NCI-H1417 (cell line): Measurements from ENCODE around the gene SERTAD4.

Source experiments
- DNase-seq, 3 experiments: peaks; one replicate each; lab custom pipeline; 2025; lab: John Stamatoyannopoulos, UW

Gene SERTAD4

DNA sequence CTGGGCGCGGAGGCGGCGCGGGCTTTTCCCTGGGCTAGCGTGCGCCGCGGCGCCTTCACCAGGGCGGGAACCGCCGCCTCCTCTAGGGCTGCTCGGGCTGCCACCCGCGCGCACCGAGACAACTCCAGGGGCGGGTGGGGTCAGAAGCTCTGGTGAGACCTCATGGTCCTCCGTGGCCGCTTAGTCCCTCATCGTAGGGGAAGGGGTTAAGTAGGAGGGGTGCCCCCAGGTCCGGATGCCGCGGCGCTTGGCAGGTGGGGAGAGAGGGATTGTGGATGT, 559 bp downstream of the SERTAD4 start:
- DNase-seq = peak in 1 of 3 experiments; percentile 90

DNA sequence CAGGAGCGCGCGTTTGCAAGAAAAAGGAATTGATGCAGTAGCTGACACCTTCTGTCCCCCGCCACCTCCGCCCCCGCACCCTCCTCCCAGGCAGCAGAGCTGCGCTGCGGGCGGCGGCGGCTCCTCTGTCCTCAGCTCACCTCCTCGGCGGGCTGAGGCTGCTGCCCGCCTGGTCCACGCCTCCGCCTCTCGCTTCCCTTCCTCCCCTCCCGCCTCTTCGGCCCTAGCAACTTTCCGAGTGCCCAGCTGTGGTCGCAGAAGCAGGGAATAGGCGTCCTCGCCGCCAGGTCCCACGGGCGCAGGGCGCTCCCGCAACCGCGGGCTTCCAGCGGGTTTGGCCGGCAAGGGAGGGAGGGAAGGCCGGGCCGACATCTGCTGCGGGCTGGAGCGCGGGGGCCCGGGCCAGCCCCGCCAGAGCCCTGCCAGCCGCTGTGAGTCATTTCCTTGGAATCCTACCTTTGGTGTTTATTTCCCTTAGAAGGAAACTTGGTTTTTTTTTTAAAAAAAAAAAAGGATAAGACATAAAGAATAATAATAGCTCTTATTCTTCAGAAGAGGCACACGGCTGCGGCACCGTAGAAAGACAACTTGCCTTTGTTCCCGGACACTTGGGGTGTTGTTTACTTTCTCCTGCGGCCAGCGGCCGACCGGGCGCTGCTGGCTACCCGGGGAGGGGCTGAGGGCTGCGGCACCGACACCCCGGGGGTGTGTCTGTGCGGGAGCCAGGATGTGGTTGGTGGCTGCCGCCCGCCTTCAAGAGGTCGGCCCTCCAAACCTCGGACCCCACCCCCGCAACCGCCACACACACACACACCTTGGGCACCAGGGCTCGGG, 1.1 kb downstream of the SERTAD4 start:
- DNase-seq = peak; percentile 12 to 89 (median 87)

DNA sequence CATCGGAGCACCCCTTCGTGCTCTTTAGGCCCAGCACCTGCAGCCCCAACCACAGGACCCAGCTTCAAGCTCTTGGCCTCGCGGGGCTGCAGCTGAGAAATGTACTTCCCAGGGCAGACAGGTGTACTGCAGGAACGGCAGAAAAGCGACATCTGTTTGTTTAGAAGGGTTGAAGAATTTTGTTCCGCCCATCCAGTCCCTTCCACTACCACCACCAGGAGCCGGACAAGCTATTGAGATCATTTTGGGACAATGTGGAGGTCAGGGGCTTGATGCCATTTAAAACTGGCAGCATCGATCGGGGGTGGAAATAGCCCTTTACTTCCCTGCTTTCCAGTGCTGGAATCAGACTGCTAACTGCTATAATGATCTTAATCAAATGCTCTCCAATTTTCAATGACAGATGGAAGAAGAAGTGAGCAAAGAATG, 1.7 kb downstream of the SERTAD4 start:
- DNase-seq = no peak

DNA sequence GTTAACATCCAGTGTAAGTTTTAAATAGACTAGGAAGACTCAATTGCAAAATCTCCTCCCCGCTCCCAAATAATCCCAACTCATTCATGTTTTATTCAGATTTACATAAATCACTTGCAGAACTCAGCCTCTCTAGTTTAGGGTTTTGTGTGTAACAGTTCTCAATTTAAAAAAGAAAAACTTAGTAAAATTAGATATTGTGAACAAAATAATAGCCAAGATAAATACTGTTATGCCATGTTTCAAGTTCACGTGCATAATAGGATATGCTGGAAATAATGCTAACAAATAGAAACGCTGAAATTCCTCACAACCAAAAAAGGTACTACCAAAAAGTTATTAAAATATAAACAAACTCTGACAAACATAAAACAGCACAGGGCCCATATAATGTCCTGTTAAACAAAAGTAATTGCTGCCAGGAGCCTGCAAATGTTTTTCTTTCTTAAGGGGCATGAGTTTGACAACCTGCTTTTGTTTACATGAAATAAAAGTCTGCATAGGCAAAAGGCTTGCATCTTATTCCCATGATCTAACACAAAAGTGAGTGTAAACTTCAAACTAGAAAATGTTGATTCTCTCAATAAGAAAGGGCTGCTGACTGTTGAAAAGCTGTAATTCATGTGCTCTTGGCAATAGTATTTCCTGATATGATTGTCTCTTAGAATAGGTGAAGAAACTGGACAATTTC, 2.9 kb downstream of the SERTAD4 start:
- no peak for DNase-seq

DNA sequence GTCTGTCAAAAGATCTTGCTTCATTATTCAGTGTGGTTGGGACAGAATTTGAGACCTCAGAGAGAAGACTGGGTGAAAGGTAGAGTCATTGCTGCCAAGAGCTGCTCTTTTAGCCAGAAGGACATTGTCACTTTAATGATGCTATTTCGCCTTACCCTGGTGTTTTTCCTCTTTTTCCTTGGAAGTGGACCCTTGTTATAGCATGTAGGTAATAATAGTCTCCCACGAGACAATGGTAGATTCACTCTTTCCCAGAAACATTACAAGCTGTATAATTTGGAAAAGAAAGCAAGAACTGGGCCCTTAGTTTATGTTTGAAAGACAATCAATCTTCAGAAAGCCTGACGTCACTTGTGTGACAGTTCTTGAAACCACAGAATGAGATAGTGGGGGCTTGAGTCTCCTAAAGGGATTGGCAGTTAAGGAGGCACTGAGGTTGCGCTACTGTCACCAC, 3.8 kb downstream of the SERTAD4 start:
- DNase-seq = no peak

DNA sequence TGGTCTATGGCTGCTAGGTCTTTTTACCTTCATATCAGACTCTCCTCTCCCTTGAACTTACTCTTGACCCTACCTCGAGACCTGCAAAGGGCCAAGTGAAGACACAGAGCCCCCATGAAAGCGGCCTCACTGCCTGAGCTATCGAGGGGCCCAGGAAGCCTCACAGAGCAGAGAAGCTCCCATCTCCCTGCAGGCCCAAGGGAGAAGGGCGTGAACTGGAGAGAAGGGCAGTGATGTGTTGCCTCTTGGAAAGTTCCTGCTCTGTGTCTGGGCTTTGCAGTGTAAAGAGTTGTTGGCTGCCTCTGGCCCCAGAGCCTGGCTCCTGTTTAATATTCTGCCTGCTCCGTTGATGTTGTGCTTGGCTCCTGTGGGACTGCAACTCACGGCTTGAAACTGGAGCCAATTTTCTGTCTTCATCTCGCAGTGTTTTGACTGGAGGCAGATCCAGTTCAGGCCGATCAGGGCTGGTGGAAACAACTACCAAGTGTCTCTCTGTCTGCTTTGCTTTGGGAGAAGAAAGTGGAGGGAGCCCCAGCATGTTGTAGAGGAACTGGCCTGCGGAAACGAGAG, 4.3 kb downstream of the SERTAD4 start:
- DNase-seq = no peak

DNA sequence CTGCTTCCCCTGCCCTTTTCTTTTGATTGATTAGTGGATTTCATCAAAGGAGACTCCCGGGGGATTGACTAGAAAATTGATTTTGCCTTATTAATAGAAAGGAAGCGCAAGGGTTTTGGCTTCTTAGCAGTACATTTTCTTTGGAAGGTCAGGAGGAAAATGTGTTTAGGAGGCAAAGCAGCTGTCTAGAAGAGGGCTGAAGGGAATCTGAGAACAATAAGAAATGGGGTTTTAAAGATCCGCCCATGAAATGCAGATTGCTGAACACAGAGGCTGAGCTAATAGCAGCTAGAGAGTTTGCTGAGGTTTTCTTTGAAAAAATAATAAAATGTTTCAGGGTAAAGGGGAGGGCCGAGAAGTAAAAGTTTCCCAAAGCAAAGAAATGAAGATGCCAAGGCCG, 4.9 kb downstream of the SERTAD4 start:
- no peak for DNase-seq

DNA sequence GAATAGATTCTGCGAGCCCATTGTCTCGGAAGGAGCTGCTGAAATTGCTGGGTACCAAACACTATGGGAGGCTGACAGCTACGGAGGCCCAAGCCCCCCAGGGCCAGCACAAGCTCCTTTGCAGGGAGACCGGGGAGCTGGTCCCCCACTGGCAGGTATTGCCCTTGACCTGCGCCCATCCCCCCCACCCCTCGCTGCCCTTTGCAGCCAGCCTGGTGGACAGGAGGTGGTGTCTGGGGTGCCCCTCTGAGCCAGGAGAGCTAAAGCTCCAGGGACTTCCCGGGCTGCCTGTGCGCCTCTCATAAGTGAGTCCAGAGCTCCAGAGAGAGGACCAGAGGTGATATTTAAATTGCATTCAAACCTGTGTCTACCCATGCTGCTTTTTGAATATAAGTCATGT, 5.4 kb downstream of the SERTAD4 start:
- no peak for DNase-seq

DNA sequence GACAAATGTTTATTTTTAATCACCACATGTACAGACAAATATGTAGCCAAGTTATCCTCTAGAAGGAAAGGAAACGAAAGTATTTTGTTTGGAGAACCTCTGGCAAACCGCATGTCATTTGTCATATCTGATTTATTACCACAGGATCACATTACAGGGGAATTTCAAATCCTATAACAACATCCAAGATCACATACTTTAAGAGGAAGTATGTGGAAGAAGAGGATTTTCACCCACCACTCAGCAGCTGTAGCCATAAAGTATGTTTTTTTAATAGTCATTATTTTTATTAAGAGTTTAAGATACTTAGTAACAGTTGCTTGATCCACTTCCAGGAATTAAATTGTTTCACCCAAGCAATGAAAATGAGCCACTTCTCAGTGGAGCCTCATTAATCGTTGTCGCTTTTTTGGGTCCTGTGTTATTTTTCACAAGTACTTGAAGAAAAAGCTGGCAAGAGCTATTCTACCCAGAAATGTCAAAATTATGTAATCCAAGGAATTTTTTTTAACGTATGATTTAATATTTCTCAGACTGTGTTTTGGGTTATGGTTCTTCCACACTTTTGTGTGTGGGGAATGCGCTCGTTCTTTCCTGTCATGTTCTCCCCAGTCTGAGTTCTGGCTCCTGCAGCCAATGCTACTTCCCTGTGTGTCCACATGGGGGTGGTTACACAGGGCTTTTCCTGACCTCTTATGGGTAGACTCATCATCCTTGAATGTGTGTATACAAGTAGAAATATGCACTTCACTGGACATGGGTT, 6.9 kb downstream of the SERTAD4 start:
- peak in 2 of 3 experiments; percentile 20 to 43 for DNase-seq

DNA sequence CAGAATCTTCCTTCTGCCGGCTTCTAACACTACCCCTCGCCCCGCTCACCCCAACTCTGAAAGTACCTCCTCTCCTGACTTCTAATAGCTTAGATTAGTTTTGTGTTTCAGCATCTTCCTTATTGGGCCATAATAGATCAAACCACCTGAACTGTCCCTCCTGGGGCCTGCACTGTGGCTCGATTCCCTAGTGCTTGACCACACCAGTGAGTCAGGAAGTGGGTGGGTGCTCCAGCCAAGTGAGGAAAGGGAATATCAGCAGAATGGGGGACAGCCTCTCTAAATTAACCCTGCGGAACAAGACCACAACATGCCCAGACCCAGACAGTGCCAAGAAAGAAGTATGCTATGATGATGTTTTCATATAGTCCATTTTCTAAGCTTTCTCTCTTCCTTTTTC, 8.5 kb downstream of the SERTAD4 start:
- no peak for DNase-seq

DNA sequence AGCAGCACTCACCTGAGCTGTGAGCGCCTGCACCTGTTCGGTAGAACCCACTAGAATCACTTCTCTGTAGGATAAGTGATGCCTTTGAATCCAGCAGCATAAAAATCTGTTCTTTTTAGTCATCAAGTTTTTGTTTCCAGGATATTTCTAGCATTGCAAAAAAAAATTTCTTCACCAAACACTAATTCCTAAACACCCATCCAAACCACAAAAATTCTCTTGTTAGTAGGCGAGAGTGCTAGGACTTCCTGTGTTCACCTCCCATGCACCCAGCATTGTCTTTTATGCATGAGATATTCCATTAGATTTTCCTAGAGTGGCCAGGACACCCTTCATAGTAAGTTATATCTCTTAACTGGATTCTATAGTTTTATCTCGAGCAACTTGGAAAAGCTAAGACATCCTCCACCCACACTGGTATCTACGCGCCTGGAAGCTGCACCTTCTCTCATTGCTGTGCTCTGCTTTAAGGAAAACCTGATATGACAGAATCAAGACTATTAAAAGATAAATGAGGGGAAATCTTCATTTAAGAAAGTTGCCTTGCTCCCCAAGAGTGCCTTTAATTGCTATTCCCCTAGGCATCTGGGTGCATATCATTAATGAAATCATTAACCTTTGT, 12.3 kb downstream of the SERTAD4 start:
- no peak for DNase-seq

DNA sequence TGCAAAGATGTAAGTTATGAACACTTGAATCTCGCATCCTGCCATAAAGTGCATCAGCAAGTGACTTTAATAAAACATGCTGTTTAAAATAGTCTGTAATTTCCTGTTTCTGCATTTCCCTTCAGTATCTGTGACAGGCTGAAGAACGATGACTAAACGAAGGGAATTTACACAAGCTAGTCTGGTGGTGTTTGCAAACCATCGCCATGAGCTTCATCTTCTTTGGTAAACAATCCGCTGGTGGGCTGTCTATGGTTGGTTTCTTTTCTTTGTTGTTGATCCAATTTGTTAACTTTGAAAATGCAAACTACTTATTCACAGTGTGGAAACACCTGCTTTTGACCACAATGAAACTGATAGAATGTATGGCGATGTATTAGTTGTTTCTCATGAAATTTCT, 13.9 kb downstream of the SERTAD4 start:
- DNase-seq = peak in 1 of 3 experiments; percentile 8

DNA sequence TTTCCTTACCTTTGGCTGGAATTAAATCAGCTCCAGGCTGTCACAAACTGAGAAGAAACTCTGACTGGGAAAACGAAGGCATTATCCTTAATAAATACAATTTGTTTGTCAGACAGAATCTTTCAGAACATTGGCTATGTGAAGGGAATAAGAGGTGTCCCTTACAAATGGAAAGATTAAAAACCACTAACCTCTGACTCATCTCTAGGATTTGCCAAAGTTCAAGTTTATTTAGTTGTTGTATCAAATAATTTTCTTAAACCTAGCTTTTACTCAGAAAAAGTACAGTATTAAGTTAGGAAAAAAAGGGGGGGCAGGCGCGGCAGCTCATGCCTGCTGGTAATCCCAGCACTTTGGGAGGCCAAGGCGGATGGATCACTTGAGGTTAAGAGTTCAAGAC, 15.7 kb downstream of the SERTAD4 start:
- no peak for DNase-seq

DNA sequence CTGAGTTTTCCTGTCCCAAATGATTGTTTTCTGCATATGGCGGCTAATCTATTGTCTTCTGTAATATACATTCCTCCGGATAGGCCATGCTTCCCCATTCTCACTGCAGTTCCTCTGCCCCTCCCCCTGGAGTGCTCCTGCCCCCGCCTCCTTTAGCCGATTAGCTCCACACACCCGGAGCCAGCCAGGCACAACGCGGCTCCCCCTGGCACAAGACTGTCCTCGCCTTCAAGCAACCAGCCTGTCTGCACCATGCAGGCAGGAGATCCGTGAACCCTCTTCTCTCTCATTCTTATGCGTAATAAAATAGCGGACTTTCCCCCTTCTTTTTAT, 18.0 kb downstream of the SERTAD4 start:
- peak; percentile 20 to 87 (median 77) for DNase-seq

DNA sequence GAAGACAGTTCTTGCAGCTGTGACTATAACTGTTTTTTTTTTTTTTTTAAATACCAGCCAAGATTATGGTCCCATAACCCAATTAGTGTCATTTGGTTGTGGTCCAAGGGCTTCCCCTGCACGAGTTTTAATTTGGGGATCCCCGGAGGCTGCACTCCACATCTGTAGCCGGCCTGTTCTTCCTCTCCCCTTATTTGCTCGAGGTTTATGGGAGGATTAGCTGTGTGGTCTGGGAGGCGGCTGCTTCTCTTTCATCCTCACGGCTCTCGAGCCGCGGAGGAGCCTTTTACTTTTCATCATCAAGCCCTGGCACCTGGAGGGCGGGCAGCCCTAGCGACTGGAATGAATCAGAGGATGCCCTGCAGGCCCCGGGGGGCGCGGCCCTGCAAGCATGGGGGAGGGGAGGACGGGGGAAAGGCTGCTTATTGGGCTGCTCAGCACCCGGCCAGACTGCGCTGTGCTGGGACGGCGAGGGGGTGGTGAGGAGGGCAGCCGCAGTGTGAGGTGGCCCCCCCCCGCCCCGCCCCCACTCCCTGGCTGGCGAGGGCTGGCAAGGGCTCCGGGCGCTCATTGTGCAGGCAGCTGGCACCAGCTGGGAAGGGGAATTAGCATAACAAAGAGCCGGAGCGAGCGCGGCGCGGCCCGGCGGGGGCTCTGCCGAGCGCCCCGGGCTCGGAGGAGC, 18.5 kb downstream of the SERTAD4 start:
- peak; percentile 82 to 98 (median 95) for DNase-seq

DNA sequence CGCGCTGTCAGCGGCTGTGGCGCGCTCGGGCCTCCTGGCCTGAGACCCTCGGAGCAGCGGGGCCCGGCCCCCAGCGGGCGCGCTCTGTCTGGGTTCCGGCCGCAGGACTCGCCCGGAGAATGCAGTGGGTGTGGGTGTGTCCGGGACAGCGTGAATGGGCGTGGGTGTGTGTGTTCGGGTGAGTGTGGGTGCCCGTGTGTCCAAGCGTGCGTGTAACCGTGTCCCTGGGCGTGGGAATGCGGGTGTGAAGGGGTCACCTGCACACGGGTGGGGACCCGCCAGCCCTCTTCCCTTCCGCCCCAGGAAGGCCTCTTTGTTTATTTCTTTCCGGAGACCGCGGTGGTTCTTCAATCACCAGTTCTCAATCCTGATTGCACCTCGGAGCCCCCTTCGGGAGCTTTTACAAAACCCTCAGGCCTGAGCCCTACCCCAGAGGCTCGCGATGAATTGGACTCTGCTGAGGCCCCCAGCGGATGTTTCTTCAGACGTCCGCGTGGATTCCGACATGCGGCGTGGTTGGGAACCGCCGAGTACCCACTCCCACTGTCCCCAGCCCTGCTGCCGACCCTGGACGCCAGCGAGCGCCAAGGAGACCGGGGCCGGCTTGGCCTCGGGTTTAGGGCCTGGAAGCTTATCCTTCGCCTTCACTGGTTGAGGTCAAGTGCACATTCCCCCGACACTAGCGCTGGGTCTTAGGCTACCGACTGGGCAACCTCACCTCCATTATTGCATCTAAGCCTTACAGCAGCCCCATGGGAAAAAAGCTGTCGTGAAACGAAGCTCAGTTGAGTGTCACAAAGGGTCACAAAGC, 19.3 kb downstream of the SERTAD4 start:
- DNase-seq = peak in 2 of 3 experiments; percentile 59 to 68

DNA sequence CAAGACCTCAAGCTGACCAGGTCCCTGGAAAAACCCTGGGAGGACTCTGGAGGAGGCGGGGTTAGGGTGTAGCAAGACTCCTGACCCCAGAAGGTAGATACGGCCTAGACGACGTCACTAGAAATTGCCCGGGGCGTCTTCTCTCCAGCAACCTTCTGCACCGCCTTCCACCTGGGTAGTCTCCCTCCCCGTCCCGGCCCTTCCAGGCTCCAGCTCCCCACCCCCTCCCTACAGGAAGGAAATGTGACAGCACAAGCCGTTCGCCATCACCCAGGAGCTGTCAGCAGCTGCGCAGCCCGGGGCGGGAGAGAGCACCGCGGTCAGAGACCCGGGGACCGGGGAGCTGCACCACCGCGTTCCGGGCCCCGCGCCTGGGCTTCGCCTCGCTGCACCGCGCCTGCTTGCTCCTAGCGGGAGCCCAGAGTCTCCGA, 20.0 kb downstream of the SERTAD4 start:
- peak in 2 of 3 experiments; percentile 57 to 68 for DNase-seq

DNA sequence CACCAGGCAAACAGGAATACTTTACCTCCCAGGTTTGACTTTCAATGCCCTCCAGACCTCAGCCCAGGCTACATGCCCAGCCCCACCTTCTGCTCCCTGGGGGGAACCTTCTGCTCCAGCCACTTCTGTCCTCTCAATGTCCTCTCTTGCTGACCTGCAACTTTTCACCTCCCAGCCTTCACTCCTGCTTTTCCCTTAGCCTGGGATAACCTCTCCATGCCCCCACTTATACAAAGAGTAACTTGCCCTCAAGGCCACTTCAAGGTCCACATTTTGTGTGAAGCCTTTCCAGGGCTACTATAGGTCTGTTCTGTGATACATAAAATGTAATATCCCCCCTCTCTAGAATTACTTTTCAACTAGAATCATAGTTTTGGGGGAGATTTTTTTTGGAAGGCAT, 21.7 kb downstream of the SERTAD4 start:
- DNase-seq = no peak

DNA sequence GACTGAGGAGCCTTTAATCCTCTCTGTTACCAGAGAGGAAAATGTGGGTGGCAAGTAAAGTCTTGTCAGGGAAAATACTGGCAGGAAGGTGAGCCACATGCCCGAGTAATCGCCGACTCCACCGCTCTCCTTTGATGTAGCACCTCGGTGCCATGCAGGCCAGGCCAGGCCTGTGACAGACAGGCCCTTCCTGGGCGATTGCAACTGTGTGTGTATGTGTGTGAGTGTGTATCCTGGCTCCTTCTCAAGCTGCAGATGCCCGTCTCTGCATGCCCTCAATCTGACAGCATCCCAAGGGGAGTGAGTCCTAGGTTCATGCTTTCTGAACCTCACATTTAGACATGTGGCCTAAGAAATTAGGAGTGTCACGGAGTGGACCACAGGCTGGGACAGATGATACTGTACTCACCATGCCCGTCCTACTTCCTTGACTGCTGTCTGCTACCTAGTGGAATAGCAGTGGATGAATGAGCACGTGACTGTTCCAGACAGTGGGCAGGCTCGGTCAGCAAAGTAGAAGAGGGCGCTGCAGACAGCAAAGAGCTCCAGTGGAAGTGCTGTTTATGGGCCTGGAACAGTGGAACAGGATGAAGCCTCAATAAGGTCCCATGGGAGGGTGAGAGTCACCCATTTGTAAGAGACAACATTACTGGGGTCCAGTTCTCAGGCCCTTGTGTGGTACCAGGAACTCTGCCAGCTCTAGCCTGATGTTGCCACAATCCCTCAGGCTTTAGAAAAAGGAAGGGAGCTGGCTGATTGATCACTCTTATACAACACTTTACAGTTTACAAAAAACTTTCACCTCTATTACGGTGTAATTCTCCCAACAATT, 25.3 kb downstream of the SERTAD4 start:
- no peak for DNase-seq

DNA sequence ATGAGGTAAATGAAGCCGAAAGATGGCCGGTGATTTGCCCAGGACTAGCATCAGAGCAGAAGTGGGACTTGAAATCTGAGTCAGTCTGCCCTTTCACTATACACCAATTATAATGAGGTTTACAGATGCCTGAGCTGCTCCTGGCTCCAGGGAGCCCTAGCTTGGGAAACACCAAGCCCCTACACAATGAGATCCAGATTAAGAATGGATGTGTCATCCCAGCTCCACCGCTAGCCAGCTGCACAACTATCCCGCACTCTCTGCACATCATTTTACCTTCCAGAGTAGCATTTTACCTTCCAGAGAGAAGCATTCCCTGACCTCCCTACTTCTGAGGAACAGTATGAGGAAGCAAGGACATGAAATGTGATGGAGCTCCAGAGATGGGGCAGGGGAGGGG, 27.0 kb downstream of the SERTAD4 start:
- DNase-seq = no peak
